Heart left ventricle (tissue), 13 donors: ENCODE measurements around the gene CCDC181.

Experiments used
- CTCF ChIP-seq, 12 donors: fragments of 200-600 bp; sonication (generic) in 4 of 12; IDR thresholded peaks; one replicate each; pipeline versions ENCODE4 v1.5.0 to v1.8.0; 2018 to 2022; ENCODE audit warnings: antibody characterized with exemption in 12 of 12, mild to moderate bottlenecking in 5 of 12
- POLR2A ChIP-seq, 2 donors: fragments of 450-650 bp; IDR thresholded peaks; one replicate each; pipeline ENCODE4 v1.6.1; 2017; ENCODE audit warnings: antibody characterized with exemption in 2 of 2, mild to moderate bottlenecking in 2 of 2, moderate library complexity in 2 of 2
- donor health status: ischemic (EF 13 %, LVEDD 7.1; RV severe dilation, severe dysfunction).
- donor health status: DM: no; HTN: yes; CAD: no.
- donor health status: DM: no; HTN: no; CAD: no.
- donor health status: ischemic (EF 25% LVEDD 6.9; RV normal size, moderate dysfunction).
- donor health status: ischemic (EF 25% LVEDD 5.7; RV mildly dilated, moderate dysfunction).
- donor health status: ischemic (EF 35%, LVEDD 5.7; RV mildly dilated, moderate dysfunction).
- donor health status: nonischemic (EF 11% LVEDD 7.7; RV severe dilation, severe dysfunction).
- donor health status: DM: yes; HTN: yes; CAD: no.
- donor health status: PGD.
- donor health status: ischemic (EF 29% LVEDD 5.4; RV normal size, mild dysfunction).
- donor health status: nonischemic (EF 23%, LVEDD 6.1; RV moderate dilation, normal function).

GRCh38 chr1:169345511-169345910, 81.8 kb downstream of the CCDC181 start:
- TF ChIP-seq POLR2A (IDR thresholded peaks at IDR 0.05): no peak
- no peak for TF ChIP-seq CTCF (IDR thresholded peaks at IDR 0.05)
